Keratinocyte (primary cell): ENCODE results near the gene HSDL2. TPM values are rescaled to one million over a fixed set of nuclear protein-coding genes. Genes with fewer than 3 reads are reported as not detected.

Source experiments
- DNase-seq: peaks from one replicate; pipeline ENCODE4 v3.0.0-alpha.2; 2011; ENCODE audit warnings: low read depth, missing footprints, low spot score
- FAIRE-seq: peaks from 2 replicates; lab custom pipeline; 2011; peaks lifted over from hg19 to GRCh38; lab: Jason Lieb, UNC
- H2AFZ ChIP-seq: 2 replicates; pipeline ENCODE4 v1.6.0; 2012; ENCODE audit warnings: low read length, control low read depth, inconsistent platforms; ENCODE audit not compliant: control insufficient read depth
- H3K27ac ChIP-seq: 2 replicates; pipeline ENCODE4 v1.5.1; 2011; ENCODE audit warnings: low read length; ENCODE audit not compliant: control insufficient read depth, insufficient read depth
- H3K27me3 ChIP-seq: 3 replicates; pipeline ENCODE4 v1.6.0; 2011; ENCODE audit warnings: low read length; ENCODE audit not compliant: control insufficient read depth, insufficient read depth; ENCODE audit errors: extremely low read depth
- H3K36me3 ChIP-seq, 2 experiments: 2 replicates in 1 of 2; 3 replicates in 1 of 2; pipeline ENCODE4 v1.5.1; 2011; ENCODE audit warnings: low read length in 2 of 2, mild to moderate bottlenecking in 1 of 2; ENCODE audit not compliant: control insufficient read depth in 2 of 2, insufficient read depth in 2 of 2; ENCODE audit errors: extremely low read depth in 1 of 2
- H3K4me1 ChIP-seq: 3 replicates; pipeline ENCODE4 v1.5.1; 2011; ENCODE audit warnings: low read length; ENCODE audit not compliant: control insufficient read depth, insufficient read depth; ENCODE audit errors: extremely low read depth
- H3K4me2 ChIP-seq: 3 replicates; pipeline ENCODE4 v1.6.0; 2011; ENCODE audit warnings: low read depth, low read length; ENCODE audit not compliant: control insufficient read depth, insufficient read depth; ENCODE audit errors: extremely low read depth
- H3K4me3 ChIP-seq, 3 experiments: fragments of 200-600 bp in 1 of 3; sonication (generic) in 1 of 3; 2 replicates in 2 of 3; 3 replicates in 1 of 3; pipeline ENCODE4 v1.5.1; 2011 to 2016; ENCODE audit warnings: low read length in 3 of 3, mild to moderate bottlenecking in 3 of 3, control low read depth in 2 of 3, inconsistent platforms in 1 of 3, low read depth in 1 of 3, mixed read lengths in 1 of 3, mixed run types in 1 of 3, moderate library complexity in 1 of 3; ENCODE audit not compliant: control insufficient read depth in 2 of 3, insufficient read depth in 2 of 3; ENCODE audit errors: extremely low read depth in 1 of 3
- H3K79me2 ChIP-seq: 2 replicates; pipeline ENCODE4 v1.6.0; 2012; ENCODE audit warnings: low read length; ENCODE audit not compliant: control insufficient read depth, insufficient read depth
- H3K9ac ChIP-seq: 3 replicates; pipeline ENCODE4 v1.6.0; 2011; ENCODE audit warnings: low read length; ENCODE audit not compliant: control insufficient read depth, insufficient read depth; ENCODE audit errors: extremely low read depth
- H3K9me1 ChIP-seq: 3 replicates; pipeline ENCODE4 v1.6.0; 2011; ENCODE audit warnings: low read length; ENCODE audit not compliant: control insufficient read depth, insufficient read depth; ENCODE audit errors: extremely low read depth
- H3K9me3 ChIP-seq: 2 replicates; pipeline ENCODE4 v1.5.1; 2012; ENCODE audit warnings: low read depth, low read length; ENCODE audit not compliant: control insufficient read depth
- H4K20me1 ChIP-seq: 3 replicates; pipeline ENCODE4 v1.6.0; 2011; ENCODE audit warnings: low read length; ENCODE audit not compliant: control insufficient read depth, insufficient read depth; ENCODE audit errors: extremely low read depth
- EZH2 ChIP-seq: IDR thresholded peaks from one replicate; pipeline ENCODE4 v1.6.1; 2012; ENCODE audit warnings: inconsistent platforms, mild to moderate bottlenecking, low read length, moderate library complexity
- dilution Hi-C: fragments of 300-500 bp; cut with MboI; formaldehyde crosslinking; loops from one replicate; pipeline ENCODE4 v1.7.0; 2020; ENCODE audit warnings: low sequenced_read_pairs; ENCODE audit not compliant: extremely low pct_ligation_motif_present
- polyA plus RNA-seq, 5 experiments: library from polyadenylated mRNA; depleted of rRNA in 3 of 5; stranded (reverse) in 3 of 5; stranded (forward) in 1 of 5; unstranded in 1 of 5; fragments of >200 nt; gene quantifications; 1 replicate in 1 of 5; 2 replicates in 3 of 5; 3 replicates in 1 of 5; pipeline versions ENCODE4 v1.2.1 to v1.2.3, GENCODE V29; 2011 to 2012; ENCODE audit warnings: missing spikeins in 2 of 5, low read depth in 1 of 5, low replicate concordance in 1 of 5
- TF ChIP-seq, protein P1 (sequence below), 3 experiments: IDR thresholded peaks in 1 of 3; conservative IDR thresholded peaks in 1 of 3; optimal IDR thresholded peaks in 1 of 3; 2 replicates in 2 of 3; 3 replicates in 1 of 3; pipeline versions ENCODE3 to v1.5.1; 2011; ENCODE audit warnings: low read length in 3 of 3, mild to moderate bottlenecking in 3 of 3, moderate library complexity in 2 of 3, control low read depth in 1 of 3, inconsistent platforms in 1 of 3; ENCODE audit not compliant: insufficient read depth in 2 of 3; ENCODE audit errors: extremely low read depth in 1 of 3

HSDL2 gene
- polyA plus RNA-seq, 1 donor (not counting 4 experiments of a cell fraction or from before 2014, with no cell fraction given), result 27.6 TPM

GRCh38 chr9:112475318-112475717 is 95.4 kb downstream of the HSDL2 start:
- dilution Hi-C loops, result no loop called here
- no peaks in the 10 kb centered on the region for H3K9me1 ChIP-seq
- FAIRE-seq, result no peak

GRCh38 chr9:112477330-112477729 is 97.4 kb downstream of the HSDL2 start:
- H3K36me3 ChIP-seq, result no peaks in the 10 kb centered on the region
- H3K79me2 ChIP-seq, result no peaks in the 10 kb centered on the region
- no peak for DNase-seq
- FAIRE-seq, result no peak
- no peak overlapping the region for H3K4me2 ChIP-seq
- no peaks in the 10 kb centered on the region for H3K9me1 ChIP-seq
- H4K20me1 ChIP-seq, result no peaks in the 10 kb centered on the region
- no peak overlapping the region for H3K4me3 ChIP-seq
- no peak overlapping the region for H3K9ac ChIP-seq
- H3K4me1 ChIP-seq, result no peaks in the 10 kb centered on the region
- H3K27ac ChIP-seq, result no peak overlapping the region
- no peaks in the 10 kb centered on the region for H3K27me3 ChIP-seq
- TF ChIP-seq, protein P1, sequence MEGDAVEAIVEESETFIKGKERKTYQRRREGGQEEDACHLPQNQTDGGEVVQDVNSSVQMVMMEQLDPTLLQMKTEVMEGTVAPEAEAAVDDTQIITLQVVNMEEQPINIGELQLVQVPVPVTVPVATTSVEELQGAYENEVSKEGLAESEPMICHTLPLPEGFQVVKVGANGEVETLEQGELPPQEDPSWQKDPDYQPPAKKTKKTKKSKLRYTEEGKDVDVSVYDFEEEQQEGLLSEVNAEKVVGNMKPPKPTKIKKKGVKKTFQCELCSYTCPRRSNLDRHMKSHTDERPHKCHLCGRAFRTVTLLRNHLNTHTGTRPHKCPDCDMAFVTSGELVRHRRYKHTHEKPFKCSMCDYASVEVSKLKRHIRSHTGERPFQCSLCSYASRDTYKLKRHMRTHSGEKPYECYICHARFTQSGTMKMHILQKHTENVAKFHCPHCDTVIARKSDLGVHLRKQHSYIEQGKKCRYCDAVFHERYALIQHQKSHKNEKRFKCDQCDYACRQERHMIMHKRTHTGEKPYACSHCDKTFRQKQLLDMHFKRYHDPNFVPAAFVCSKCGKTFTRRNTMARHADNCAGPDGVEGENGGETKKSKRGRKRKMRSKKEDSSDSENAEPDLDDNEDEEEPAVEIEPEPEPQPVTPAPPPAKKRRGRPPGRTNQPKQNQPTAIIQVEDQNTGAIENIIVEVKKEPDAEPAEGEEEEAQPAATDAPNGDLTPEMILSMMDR (optimal IDR thresholded peaks at IDR 0.05 in 1 of 3, IDR thresholded peaks at IDR 0.05 in 1 of 3, conservative IDR thresholded peaks at IDR 0.05 in 1 of 3; ENCODE audit: extremely low read depth in 1 of 3, insufficient read depth in 2 of 3, low read length in 3 of 3), result no peak
- no peak for TF ChIP-seq EZH2
- dilution Hi-C loops, result no loop called here
- no peaks in the 10 kb centered on the region for H3K9me3 ChIP-seq
- H2AFZ ChIP-seq, result no peak overlapping the region

More at GRCh38 chr9:112475318-112475717, 95.4 kb downstream of the HSDL2 start:
- Histone ChIP-seq H3K27ac (no peak overlapping the region), H3K9me3 (no peaks in the 10 kb centered on the region), H4K20me1 (no peaks in the 10 kb centered on the region), H2AFZ (no peak overlapping the region), H3K4me2 (no peak overlapping the region), H3K79me2 (no peaks in the 10 kb centered on the region), H3K36me3 (peaks cover 0 to 2% of the 10 kb centered on the region in 2 experiments), H3K4me3 (no peak overlapping the region), H3K27me3 (no peaks in the 10 kb centered on the region), H3K4me1 (no peaks in the 10 kb centered on the region), H3K9ac (no peak overlapping the region)
- DNase-seq, result no peak
- TF ChIP-seq, protein P1 (optimal IDR thresholded peaks at IDR 0.05 in 1 of 3, IDR thresholded peaks at IDR 0.05 in 1 of 3, conservative IDR thresholded peaks at IDR 0.05 in 1 of 3; ENCODE audit: extremely low read depth in 1 of 3, insufficient read depth in 2 of 3, low read length in 3 of 3), result no peak
- TF ChIP-seq EZH2, result no peak
